B cell (primary cell): Measurements from ENCODE around the gene CTNNA3.
"Not testable (repeated sequence)": the region's sequence is repeated elsewhere in the genome, so short reads cannot be mapped to it uniquely, and the experiment has no call there.

Source experiments
- CTCF ChIP-seq: fragments of 200-600 bp; IDR thresholded peaks from one replicate; pipeline ENCODE4 v1.8.0; 2022; ENCODE audit warnings: antibody characterized with exemption, mild to moderate bottlenecking
- EZH2 ChIP-seq: IDR thresholded peaks from 2 replicates; pipeline ENCODE4 v1.6.1; 2012; ENCODE audit warnings: borderline replicate concordance, low read depth, mild to moderate bottlenecking, moderate library complexity, low read length; ENCODE audit not compliant: insufficient read depth, poor library complexity, severe bottlenecking

- TF ChIP-seq EZH2, CTCF: not testable (repeated sequence)
Observed at GRCh38 chr10:67691861-67692260, 4.1 kb downstream of the CTNNA3 start.
